Measurements from ENCODE around the gene PFKM.

DNA sequence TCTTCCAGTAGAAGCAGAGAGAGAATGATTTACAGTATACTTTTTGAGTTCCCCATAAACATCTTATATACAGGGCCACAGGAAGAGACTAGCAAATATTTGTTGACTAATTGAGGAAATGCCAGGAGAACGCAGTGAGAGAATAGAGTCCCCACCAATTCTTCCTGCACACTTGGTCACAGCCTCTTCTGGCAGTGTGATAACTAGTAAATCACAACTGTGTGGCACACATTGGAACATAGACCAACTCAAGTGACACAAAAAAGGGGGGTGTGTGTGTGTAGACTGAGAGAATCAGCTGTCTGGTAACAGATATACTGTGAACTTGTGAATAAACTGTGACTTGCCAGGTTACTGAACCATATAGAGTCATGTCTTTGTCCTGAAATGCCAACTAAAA, 10.2 kb downstream of the PFKM start:
- TF ChIP-seq, protein P1, sequence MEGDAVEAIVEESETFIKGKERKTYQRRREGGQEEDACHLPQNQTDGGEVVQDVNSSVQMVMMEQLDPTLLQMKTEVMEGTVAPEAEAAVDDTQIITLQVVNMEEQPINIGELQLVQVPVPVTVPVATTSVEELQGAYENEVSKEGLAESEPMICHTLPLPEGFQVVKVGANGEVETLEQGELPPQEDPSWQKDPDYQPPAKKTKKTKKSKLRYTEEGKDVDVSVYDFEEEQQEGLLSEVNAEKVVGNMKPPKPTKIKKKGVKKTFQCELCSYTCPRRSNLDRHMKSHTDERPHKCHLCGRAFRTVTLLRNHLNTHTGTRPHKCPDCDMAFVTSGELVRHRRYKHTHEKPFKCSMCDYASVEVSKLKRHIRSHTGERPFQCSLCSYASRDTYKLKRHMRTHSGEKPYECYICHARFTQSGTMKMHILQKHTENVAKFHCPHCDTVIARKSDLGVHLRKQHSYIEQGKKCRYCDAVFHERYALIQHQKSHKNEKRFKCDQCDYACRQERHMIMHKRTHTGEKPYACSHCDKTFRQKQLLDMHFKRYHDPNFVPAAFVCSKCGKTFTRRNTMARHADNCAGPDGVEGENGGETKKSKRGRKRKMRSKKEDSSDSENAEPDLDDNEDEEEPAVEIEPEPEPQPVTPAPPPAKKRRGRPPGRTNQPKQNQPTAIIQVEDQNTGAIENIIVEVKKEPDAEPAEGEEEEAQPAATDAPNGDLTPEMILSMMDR (IDR thresholded peaks at IDR 0.05) = no peak
- no peak for TF ChIP-seq POLR2AphosphoS5 (IDR thresholded peaks at IDR 0.05)
